Endothelial cell (in vitro differentiated cells): Measurements from ENCODE around the gene DAAM2. TPM values are rescaled to one million over a fixed set of nuclear protein-coding genes. Genes with fewer than 3 reads are reported as not detected.

Experiments used
- DNase-seq: peaks from one replicate; pipeline ENCODE4 v3.0.0; 2021; ENCODE audit warnings: low spot score
- H3K27ac Mint-ChIP-seq: one replicate; pipeline ENCODE4 v1.8.0; 2021; ENCODE audit warnings: mixed read lengths, inconsistent platforms; ENCODE audit not compliant: unreplicated experiment
- H3K27me3 Mint-ChIP-seq: one replicate; pipeline ENCODE4 v1.8.0; 2021; ENCODE audit warnings: mild to moderate bottlenecking, moderate library complexity, mixed read lengths, inconsistent platforms; ENCODE audit not compliant: unreplicated experiment
- H3K36me3 Mint-ChIP-seq: one replicate; pipeline ENCODE4 v1.8.0; 2021; ENCODE audit warnings: mild to moderate bottlenecking, low read depth, mixed read lengths, inconsistent platforms; ENCODE audit not compliant: unreplicated experiment
- H3K4me1 Mint-ChIP-seq: one replicate; pipeline ENCODE4 v1.8.0; 2021; ENCODE audit warnings: mild to moderate bottlenecking, mixed read lengths, inconsistent platforms; ENCODE audit not compliant: unreplicated experiment
- H3K4me3 Mint-ChIP-seq: one replicate; pipeline ENCODE4 v1.8.0; 2021; ENCODE audit warnings: mild to moderate bottlenecking, mixed read lengths, inconsistent platforms; ENCODE audit not compliant: unreplicated experiment
- H3K9me3 Mint-ChIP-seq: one replicate; pipeline ENCODE4 v1.8.0; 2021; ENCODE audit warnings: mixed read lengths, inconsistent platforms; ENCODE audit not compliant: unreplicated experiment
- CTCF ChIP-seq: fragments of 200-600 bp; sonication (generic); IDR thresholded peaks from one replicate; pipeline ENCODE4 v1.5.0; 2021; ENCODE audit warnings: antibody characterized with exemption; ENCODE audit not compliant: unreplicated experiment
- total RNA-seq: library from RNA; stranded (reverse); fragmentation: NEBNext Ultra II Directional; extraction: Animal tissue kit (Norgen Biotek cat#: 25700); gene quantifications from one replicate; pipeline ENCODE4 v1.2.1, GENCODE V29; 2021; ENCODE audit not compliant: unreplicated experiment

Gene DAAM2
- total RNA-seq, 1 donor from 2014 or later, result 3.0 TPM

DNA sequence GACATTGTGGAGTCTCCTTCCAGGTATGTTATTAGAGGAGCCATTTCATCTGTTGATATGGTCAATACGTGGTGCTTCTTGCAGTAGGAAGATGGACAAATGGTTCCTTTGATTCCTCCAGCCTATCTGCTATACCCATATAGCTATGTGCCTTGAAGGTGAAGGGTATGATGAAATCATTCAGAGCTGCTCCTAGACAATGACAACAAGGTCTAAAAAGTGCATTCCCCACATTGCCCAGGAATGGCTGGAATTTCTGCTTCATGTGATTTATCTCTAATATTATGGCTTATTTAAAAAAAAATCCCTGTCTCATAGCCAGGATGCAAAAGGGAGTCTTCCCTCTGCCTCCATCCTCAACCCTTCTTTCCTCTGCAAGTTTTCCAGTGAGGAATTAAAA, 14.1 kb downstream of the DAAM2 start:
- Mint-ChIP-seq H3K4me3 (no peak overlapping the region), H3K9me3 (no peaks in the 10 kb centered on the region), H3K36me3 (no peaks in the 10 kb centered on the region), H3K27me3 (no peaks in the 10 kb centered on the region), H3K27ac (no peak overlapping the region), H3K4me1 (peaks cover 18% of the 10 kb centered on the region)
- TF ChIP-seq CTCF, result no peak
- DNase-seq, result no peak

GRCh38 chr6:39808346-39808745, 16.2 kb downstream of the DAAM2 start:
- DNase-seq, result no peak
- Mint-ChIP-seq H3K9me3 (no peaks in the 10 kb centered on the region), H3K4me1 (peaks cover 18% of the 10 kb centered on the region), H3K27me3 (peaks cover 3% of the 10 kb centered on the region), H3K4me3 (no peak overlapping the region), H3K27ac (no peak overlapping the region), H3K36me3 (no peaks in the 10 kb centered on the region)
- no peak for TF ChIP-seq CTCF

GRCh38 chr6:39808964-39809363, 16.8 kb downstream of the DAAM2 start:
- no peaks in the 10 kb centered on the region for H3K9me3 Mint-ChIP-seq
- peaks cover 13% of the 10 kb centered on the region for H3K4me1 Mint-ChIP-seq
- H3K36me3 Mint-ChIP-seq, result no peaks in the 10 kb centered on the region
- no peak for TF ChIP-seq CTCF
- no peak for DNase-seq
- no peak overlapping the region for H3K27ac Mint-ChIP-seq
- H3K4me3 Mint-ChIP-seq, result no peak overlapping the region
- H3K27me3 Mint-ChIP-seq, result peaks cover 3% of the 10 kb centered on the region

GRCh38 chr6:39811835-39812345, 19.7 kb downstream of the DAAM2 start:
- H3K36me3 Mint-ChIP-seq, result no peaks in the 10 kb centered on the region

DNA sequence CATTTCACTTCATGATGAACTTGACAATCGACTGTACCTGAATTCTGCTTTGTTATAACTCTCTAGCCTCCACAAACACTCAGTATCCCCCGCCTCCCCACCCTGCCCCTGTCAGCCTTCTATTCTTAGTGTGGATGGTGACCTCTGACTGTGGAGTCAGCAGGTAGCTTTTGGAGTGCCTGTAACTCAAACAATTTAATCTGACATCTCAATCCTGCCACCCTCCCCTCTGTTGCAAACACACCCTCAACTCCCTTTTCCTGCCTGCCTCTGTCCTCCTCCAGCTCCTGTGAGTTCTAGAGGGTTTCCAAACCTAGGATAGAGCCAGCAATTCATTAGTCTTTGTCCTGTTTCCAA, 20.3 kb downstream of the DAAM2 start:
- Mint-ChIP-seq H3K4me1 (peaks cover 8% of the 10 kb centered on the region), H3K36me3 (no peaks in the 10 kb centered on the region), H3K4me3 (no peak overlapping the region), H3K27ac (no peak overlapping the region), H3K9me3 (no peaks in the 10 kb centered on the region), H3K27me3 (peaks cover 3% of the 10 kb centered on the region)
- TF ChIP-seq CTCF, result no peak
- no peak for DNase-seq

More at GRCh38 chr6:39811835-39812345, 19.7 kb downstream of the DAAM2 start:
- DNase-seq, result no peak
- peaks cover 8% of the 10 kb centered on the region for H3K4me1 Mint-ChIP-seq
- no peak overlapping the region for H3K27ac Mint-ChIP-seq
- no peak overlapping the region for H3K4me3 Mint-ChIP-seq
- peaks cover 3% of the 10 kb centered on the region for H3K27me3 Mint-ChIP-seq
- TF ChIP-seq CTCF, result no peak
- H3K9me3 Mint-ChIP-seq, result no peaks in the 10 kb centered on the region
